EH (cell line): Measurements from ENCODE around the gene NOVA2.
"Not testable (repeated sequence)": the region's sequence is repeated elsewhere in the genome, so short reads cannot be mapped to it uniquely, and the experiment has no call there.

Experiments
- DNase-seq: peaks from one replicate; pipeline ENCODE4 v3.0.0-alpha.2; 2015; ENCODE audit warnings: low read depth

Gene NOVA2

DNA sequence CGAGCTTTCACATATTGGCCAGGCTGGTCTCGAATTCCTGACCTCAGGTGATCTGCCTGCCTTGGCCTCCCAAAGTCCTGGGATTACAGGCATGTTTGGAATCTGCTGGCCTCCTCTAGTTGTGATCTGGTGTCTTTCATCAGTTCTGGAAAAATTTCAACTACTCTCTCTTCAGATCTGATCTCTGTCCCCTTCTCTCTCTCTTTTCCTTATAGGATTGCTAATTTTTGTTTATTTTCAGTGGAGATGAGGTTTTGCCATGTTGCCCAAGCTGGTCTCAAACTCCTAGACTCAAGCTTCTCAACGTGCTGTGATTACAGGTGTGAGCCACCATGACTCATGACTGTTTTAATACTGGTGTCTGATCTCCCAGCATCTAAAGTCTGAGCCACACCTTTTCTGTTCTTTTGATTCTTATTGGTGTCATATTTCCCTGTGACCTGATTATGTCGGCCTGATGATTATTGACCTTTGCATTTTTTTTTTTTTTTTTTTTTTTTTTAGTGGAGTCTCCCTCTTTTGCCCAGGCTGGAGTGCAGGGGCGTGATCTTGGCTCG lies 48.7 kb downstream of the NOVA2 start:
- DNase-seq, result no peak

DNA sequence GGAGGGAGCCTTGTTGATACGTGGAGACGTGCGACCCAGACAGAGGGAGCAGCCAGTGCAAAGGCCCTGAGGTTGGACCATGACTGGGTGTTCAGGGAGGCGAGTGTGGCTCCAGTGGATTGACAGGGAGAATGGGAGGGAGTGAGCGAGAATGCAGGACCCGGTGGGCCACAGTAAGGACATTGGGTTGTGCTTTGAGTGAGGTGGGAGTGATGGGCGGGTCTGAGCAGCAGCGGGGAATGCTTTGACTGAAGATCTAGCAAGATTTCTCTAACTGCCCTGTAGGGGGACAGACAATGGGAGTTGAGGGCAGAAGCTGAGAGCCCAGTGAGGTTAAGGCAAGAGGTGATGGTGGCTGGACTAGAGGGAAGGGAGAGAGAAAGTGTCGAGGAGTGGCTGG lies 51.4 kb downstream of the NOVA2 start:
- DNase-seq, result peak; percentile 7

DNA sequence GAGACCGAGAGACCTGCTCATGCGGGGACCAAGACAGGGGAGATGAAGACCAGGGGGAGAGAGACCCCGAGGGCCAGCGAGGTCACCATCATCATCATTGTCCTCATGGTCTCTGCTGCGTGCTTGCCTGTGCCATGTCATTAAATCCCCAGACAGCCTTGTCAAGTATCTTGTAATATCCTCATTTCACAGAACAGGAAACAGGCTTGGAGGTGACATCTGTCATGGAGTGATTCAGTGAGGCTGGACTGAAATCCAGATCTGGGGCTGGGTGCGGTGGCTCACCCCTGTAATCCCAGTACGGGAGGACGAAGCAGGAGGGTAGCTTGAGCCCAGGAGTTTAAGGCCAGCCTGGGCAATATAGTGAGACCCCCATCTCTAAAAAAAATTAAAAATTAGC lies 53.2 kb downstream of the NOVA2 start:
- DNase-seq, result no peak

DNA sequence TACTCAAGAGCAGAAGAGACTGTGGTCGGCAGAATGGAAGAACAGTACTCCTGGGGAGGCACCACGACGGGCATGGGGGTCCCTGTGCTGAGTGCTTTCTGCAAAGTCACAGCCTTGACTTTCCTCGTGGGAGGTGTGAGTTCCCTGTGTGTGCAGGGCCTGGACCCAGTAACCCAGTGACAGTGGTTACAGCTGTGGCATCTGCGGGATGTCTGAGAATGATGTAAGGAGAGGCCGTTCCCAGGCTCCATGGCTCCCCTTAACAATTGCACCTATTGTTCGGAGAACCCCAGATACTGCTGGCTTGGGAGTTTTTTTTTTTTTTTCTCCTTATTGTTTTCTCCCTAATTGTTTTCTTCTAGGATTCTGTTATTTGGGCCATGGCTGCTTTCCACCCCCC lies 54.0 kb downstream of the NOVA2 start:
- DNase-seq, result no peak

DNA sequence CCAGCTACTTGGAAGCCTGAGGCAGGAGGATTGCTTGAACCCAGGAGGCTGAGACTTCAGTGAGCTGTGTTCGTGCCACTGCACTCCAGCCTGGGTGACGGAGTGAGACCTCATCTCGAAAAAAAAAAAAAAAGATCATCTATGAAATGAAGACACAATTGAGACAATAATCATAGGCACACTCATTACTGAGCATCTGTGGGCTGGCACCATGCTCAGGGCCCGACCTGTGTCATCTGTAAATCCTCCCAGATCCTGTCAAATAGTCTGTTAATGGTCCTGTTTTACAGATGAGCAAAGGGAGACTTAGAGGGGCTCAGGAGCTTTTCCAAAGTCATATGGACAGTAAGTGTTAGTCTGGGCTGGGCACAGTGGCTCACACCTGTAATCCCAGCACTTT lies 54.9 kb downstream of the NOVA2 start:
- no peak for DNase-seq

DNA sequence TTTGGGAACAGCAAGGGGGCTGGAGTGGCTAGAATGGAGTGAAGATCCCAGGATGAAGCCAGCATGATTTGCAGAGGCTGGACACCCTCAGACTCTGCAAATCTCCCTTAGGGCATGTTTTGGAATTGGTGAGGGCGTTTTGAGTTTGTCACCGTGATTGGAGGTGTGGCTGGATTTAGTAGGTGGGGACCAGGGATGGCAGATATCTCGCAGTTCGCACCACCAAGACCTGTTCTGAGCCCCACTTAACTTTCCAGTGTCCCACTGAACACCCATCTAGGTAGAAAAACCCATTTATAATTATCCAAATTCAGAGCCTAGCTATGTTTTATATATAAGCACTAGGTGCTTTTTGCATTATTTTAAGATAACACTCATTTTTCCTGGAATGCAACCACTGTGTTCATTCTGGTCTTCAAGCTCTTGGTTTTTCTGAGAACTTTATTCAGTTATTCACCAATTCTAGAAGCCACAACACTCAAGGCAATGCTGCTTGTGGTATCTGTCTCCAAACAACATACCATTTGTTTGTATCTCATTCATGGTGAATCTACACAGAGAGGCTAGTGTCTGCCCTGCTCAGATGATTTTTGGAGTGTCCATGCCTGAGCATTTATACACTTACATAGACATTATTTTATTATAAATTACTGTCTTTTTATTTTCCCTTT lies 56.1 kb downstream of the NOVA2 start:
- no peak for DNase-seq

DNA sequence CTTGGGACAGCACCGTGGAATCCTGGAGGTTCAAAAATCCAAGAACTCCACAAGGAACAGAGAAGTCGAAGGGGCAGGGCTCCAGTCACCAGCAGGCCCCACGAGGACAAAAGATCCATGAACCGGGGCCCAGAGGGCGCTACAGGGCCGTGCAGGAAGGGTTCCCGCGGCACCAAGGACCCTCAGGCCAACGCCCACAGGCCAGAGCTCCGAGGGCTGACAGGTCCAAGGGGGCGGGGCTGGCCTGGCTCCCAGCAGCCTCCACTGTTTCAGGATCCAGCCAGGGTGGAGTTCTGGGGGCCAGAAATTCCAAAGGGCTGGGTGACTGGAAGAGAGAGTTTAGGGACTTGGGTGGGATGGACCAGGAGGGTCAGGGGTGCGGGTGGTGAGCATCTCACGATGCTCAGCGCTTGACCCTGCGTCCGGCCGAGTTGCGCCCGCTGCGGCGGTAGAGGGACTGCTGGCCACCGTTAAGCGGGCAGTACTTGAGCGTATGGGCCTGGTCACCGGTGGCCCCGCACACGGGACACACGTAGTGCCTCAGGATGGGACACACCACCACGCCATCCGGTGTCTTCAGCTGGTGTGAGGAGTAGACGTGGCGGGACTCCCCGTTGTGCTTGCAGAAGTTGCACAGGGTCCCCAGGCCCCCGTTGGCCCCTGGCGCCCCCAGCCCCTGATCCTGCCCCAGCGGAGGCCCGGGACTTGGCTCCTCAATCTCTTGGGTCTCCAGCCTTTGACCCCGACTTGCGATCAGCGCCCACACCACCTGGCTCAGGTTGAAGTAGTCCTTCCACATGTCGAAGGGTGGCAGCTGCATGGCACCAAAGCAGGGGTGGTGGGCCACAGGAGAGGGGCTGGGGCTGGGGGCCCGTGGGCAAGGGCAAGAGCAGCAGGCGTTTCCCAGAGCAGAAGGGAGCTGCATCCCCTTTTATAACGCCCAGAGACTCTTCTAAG lies 59.5 kb downstream of the NOVA2 start, which contains the start of gene NANOS2:
Gene NANOS2 (minus strand): TSS at position 905 of the 957 bp plus-strand sequence. CDS start 85 bp downstream, at position 820.
- DNase-seq, result peak; percentile 7

DNA sequence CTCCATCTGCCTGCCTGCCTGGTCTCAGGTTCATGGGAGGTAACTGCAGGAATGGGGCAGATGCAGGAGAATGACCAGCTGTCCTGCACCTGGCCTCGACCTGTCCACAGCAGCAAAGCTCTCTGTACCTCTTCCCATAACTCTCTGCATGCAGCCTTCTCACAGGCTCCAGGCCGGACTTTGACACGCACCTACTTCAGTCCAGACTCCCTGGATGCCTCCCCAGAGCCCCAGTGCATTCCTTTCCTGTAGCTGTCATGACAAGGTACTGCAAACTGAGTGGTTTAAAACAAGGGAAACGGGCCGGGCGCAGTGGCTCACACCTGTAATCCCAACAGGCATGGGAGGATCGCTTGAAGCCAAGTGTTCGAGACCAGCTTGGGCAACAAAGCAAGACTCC lies 62.4 kb downstream of the NOVA2 start:
- no peak for DNase-seq

DNA sequence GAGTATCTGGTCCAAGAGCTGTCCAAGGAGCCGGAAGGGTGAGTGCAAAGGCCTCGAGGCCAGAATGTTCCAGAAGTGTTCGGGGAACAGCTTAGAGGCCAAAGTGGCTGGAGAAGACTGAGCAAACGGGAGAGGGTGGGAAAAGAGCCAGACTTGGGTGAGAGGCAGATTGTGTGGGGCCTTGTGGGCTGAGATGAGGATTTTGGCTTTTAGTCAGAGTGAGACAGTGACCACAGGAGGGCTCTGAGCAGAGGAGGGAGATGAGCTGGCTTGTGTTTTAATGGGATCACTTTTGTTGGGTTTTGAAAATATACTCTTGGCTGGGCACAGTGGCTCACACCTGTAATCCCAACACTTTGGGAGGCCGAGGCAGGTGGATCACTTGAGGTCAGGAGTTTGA lies 64.7 kb downstream of the NOVA2 start:
- DNase-seq, result peak; percentile 33

DNA sequence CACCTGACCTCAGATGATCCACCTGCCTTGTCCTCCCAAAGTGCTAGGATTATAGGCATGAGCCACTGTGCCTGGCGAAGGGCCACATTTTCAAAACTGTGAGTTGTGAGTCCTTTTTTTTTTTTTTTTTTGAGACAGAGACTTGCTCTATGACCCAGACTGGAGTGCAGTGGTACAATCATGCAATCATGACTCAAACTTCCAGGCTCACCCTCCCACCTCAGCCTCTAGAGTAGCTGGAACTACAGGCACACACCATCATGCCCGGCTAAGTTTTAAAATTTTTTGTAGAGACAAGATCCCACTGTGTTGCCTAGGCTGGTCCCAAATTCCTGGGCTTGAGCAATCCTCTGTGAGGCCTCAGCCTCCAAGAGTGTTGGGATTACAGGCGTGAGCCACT lies 67.4 kb downstream of the NOVA2 start:
- peak; percentile 46 for DNase-seq

- no peak for DNase-seq
Observed at GRCh38 chr19:45905011-45905410, 68.7 kb downstream of the NOVA2 start.

- DNase-seq, result peak; percentile 97
Observed at GRCh38 chr19:45902651-45903625, 70.7 kb downstream of the NOVA2 start.

- no peak for DNase-seq
Observed at GRCh38 chr19:45901912-45902650, 71.6 kb downstream of the NOVA2 start, which contains the start of gene MYPOP. TSS of gene MYPOP (minus strand) at chr19:45902613. CDS start at chr19:45901773, 840 bp downstream.

- peak; percentile 40 for DNase-seq
Observed at GRCh38 chr19:45901432-45901911, 72.2 kb downstream of the NOVA2 start.

- DNase-seq, result no peak
Observed at GRCh38 chr19:45900738-45901431, 72.8 kb downstream of the NOVA2 start.

- no peak for DNase-seq
Observed at GRCh38 chr19:45899919-45900589, 73.6 kb downstream of the NOVA2 start.

- no peak for DNase-seq
Observed at GRCh38 chr19:45899253-45899652, 74.4 kb downstream of the NOVA2 start.

- no peak for DNase-seq
Observed at GRCh38 chr19:45897261-45897812, 76.3 kb downstream of the NOVA2 start.

GRCh38 chr19:45895983-45896599 lies 77.6 kb downstream of the NOVA2 start:
- not testable (repeated sequence) for DNase-seq
